Nephron (organoid): Measurements from ENCODE around the gene EMID1.

Source experiments
- H3K27ac Mint-ChIP-seq, 3 experiments: 2 replicates each; pipeline ENCODE4 v1.8.0; 2020; ENCODE audit warnings: mixed read lengths in 3 of 3, mild to moderate bottlenecking in 2 of 3, moderate library complexity in 1 of 3
- H3K27me3 Mint-ChIP-seq: 2 replicates; pipeline ENCODE4 v1.8.0; 2021; ENCODE audit warnings: low read depth, mild to moderate bottlenecking, moderate library complexity, mixed read lengths
- H3K36me3 Mint-ChIP-seq: 2 replicates; pipeline ENCODE4 v1.8.0; 2020; ENCODE audit warnings: low read depth, mixed read lengths
- H3K4me1 Mint-ChIP-seq: 2 replicates; pipeline ENCODE4 v1.8.0; 2020; ENCODE audit warnings: mixed read lengths
- H3K4me3 Mint-ChIP-seq, 3 experiments: 2 replicates each; pipeline ENCODE4 v1.8.0; 2020; ENCODE audit warnings: mild to moderate bottlenecking in 3 of 3, mixed read lengths in 3 of 3, moderate library complexity in 2 of 3
- H3K9me3 Mint-ChIP-seq: 2 replicates; pipeline ENCODE4 v1.8.0; 2020; ENCODE audit warnings: mixed read lengths
- CTCF ChIP-seq, 3 experiments: fragments of 200-600 bp; sonication (generic); IDR thresholded peaks; one replicate each; pipeline ENCODE4 v1.5.0; 2021; ENCODE audit warnings: antibody characterized with exemption in 3 of 3; ENCODE audit not compliant: unreplicated experiment in 3 of 3

The EMID1 gene

GRCh38 chr22:29205594-29206371 is at the start of gene EMID1:
Gene EMID1 (plus strand): TSS chr22:29205896. CDS start chr22:29206039, 143 bp downstream.
- TF ChIP-seq CTCF (IDR thresholded peaks at IDR 0.05; ENCODE audit: unreplicated experiment in 3 of 3), result peak in 1 of 3 experiments; percentile 17
- peak within 1 kb of the TSS; percentile 64 to 72 (median 67) for H3K27ac Mint-ChIP-seq
- H3K4me1 Mint-ChIP-seq, result peaks cover 29% of the 10 kb centered on the region
- no peaks in the 10 kb centered on the region for H3K36me3 Mint-ChIP-seq
- no peaks in the 10 kb centered on the region for H3K9me3 Mint-ChIP-seq
- peak within 1 kb of the TSS; percentile 89 to 92 (median 91) for H3K4me3 Mint-ChIP-seq
- peaks cover 9% of the 10 kb centered on the region for H3K27me3 Mint-ChIP-seq

- Mint-ChIP-seq H3K36me3 (no peaks in the 10 kb centered on the region), H3K4me3 (no peak overlapping the region), H3K27me3 (no peaks in the 10 kb centered on the region), H3K9me3 (no peaks in the 10 kb centered on the region), H3K4me1 (peaks cover 55% of the 10 kb centered on the region), H3K27ac (peak overlapping the region in 2 of 3 experiments; percentile 70 to 72)
- TF ChIP-seq CTCF (IDR thresholded peaks at IDR 0.05; ENCODE audit: unreplicated experiment in 3 of 3), result no peak
Observed at GRCh38 chr22:29155966-29156365, 49.7 kb upstream of the EMID1 start.

GRCh38 chr22:29156507-29156906 is 49.2 kb upstream of the EMID1 start:
- no peaks in the 10 kb centered on the region for H3K36me3 Mint-ChIP-seq
- TF ChIP-seq CTCF (IDR thresholded peaks at IDR 0.05; ENCODE audit: unreplicated experiment in 3 of 3), result peak in 1 of 3 experiments; percentile 15
- no peaks in the 10 kb centered on the region for H3K9me3 Mint-ChIP-seq
- peaks cover 51% of the 10 kb centered on the region for H3K4me1 Mint-ChIP-seq
- H3K4me3 Mint-ChIP-seq, result no peak overlapping the region
- no peaks in the 10 kb centered on the region for H3K27me3 Mint-ChIP-seq
- peak overlapping the region in 2 of 3 experiments; percentile 70 to 72 for H3K27ac Mint-ChIP-seq

GRCh38 chr22:29157759-29158535 is 47.7 kb upstream of the EMID1 start:
- H3K27ac Mint-ChIP-seq, result no peak overlapping the region
- H3K27me3 Mint-ChIP-seq, result no peaks in the 10 kb centered on the region
- no peak for TF ChIP-seq CTCF (IDR thresholded peaks at IDR 0.05; ENCODE audit: unreplicated experiment in 3 of 3)
- H3K36me3 Mint-ChIP-seq, result no peaks in the 10 kb centered on the region
- no peak overlapping the region for H3K4me3 Mint-ChIP-seq
- peaks cover 37% of the 10 kb centered on the region for H3K4me1 Mint-ChIP-seq
- no peaks in the 10 kb centered on the region for H3K9me3 Mint-ChIP-seq

GRCh38 chr22:29158546-29158945 is 47.1 kb upstream of the EMID1 start:
- no peaks in the 10 kb centered on the region for H3K9me3 Mint-ChIP-seq
- H3K4me3 Mint-ChIP-seq, result no peak overlapping the region
- peaks cover 32% of the 10 kb centered on the region for H3K4me1 Mint-ChIP-seq
- no peak for TF ChIP-seq CTCF (IDR thresholded peaks at IDR 0.05; ENCODE audit: unreplicated experiment in 3 of 3)
- no peak overlapping the region for H3K27ac Mint-ChIP-seq
- H3K27me3 Mint-ChIP-seq, result no peaks in the 10 kb centered on the region
- no peaks in the 10 kb centered on the region for H3K36me3 Mint-ChIP-seq
